Muscle of back (tissue), 11 donors: ENCODE data around the gene SEMA4D. TPM values are rescaled to one million over a fixed set of nuclear protein-coding genes. Genes with fewer than 3 reads are reported as not detected.
A peak's percentile ranks its signal among the peaks of the same experiment; 100 is the strongest.

ENCODE experiments used
- DNase-seq, 3 donors: peaks; one replicate each; pipeline versions ENCODE4 v3.0.0 to v3.0.0-alpha.2; 2013
- polyA plus RNA-seq, 10 donors: library from polyadenylated mRNA; unstranded; fragments of 120-200 nt; gene quantifications; one replicate each; pipeline ENCODE4 v1.2.1, GENCODE V29; 2013; ENCODE audit not compliant: insufficient read length in 10 of 10

Gene SEMA4D
- polyA plus RNA-seq, 10 donors, result 13.7 to 24.7 (median 21.4) TPM

GRCh38 chr9:89431930-89432725 lies 65.8 kb downstream of the SEMA4D start:
- no peak for DNase-seq

DNA sequence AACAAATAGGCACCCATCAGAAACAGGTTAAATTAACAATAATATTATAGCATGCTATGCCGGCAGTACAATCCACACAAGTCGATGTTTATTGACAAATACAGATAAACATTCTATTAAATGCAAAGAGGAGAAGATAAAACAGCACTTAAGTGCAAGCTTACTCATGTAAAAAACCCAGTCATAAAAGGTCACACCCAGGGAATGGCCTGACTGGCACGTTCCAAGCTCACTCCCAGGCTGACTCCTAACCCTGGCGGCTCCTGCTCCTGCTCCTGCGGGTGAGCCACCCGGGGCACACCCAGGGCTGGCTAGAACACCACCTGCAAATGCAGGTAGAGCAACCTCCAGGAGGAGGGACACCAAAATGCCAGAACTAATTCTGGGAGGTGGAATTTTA lies 66.9 kb downstream of the SEMA4D start:
- no peak for DNase-seq

DNA sequence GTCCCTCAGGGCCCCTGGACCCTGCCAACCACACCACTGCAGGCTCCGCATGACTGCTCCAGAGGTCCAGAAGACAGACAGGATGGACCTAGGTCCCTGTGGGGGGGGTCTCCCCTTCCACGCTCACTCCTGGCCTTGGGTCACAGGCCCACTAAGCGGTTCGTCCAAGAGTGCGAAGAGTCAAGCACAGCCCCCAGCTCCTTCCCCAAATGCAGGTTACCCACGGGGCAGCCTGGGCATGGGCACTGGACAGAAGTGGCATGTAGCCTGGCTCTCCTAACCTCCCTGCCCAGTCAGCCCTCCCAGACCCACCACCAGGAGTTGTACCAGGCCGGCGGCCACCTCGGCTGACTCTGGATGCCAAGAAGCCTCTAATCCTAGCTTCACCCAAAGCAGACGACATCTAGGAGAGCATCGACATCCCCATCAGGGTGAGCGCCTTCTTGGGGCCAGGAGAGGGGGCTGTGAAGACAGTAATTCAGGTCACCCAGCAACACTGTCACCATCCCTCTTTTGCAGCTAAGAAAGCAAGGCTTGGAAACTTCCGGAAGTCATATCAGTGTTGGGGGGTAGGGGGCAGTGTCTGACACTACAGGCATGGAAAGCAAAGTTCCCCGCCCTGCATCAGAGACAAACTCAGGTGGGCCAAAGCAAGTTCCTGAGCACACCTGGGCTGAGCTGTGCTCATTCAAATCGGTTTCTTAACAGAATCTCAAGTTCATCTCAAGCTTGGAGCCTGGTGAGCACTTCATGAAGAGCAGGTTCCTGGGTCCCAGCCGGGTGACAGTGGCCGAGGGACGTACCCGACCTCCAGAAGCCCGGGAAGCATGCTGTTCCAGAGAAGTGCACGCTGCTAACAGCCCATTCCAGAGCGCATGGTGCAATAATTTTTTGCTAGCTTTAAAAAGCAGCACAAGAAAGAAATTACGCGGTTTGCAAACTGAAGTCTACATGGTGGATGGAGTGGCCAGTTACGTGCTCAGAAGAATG lies 68.7 kb downstream of the SEMA4D start:
- DNase-seq, result no peak

- DNase-seq, result no peak
These were observed 69.6 kb downstream of the SEMA4D start for GRCh38 chr9:89428222-89428761.

DNA sequence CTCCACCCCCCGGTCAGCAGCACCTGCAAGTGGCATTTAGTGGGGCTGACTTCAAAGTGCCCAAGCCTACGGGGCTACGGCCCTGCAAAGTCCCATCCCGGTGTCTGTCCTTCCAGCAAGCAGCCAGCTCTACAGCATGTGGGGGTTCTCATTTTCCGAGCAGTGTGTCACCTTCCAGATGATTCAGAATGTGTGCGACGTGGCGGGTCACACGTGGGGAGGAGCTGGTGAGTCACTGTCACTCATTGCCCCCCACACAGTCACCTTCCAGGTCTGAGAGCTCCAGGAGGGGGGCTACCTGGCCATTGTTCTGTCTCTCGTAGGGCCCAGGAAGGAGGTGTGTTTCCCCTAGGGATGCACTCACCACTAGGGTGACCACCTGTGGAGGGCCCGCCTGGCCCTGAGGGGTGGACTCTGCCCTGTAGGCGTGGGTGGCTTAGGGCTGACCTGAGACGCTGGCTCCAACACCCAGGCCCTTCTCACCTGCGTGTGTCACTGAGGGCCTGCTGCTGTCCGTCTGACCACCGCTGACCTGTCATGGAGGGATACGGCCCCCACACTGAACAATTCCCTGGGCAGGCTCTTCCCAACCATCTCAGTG lies 70.2 kb downstream of the SEMA4D start:
- DNase-seq, result no peak

- no peak for DNase-seq
These were observed 71.4 kb downstream of the SEMA4D start for GRCh38 chr9:89426384-89426961.

- no peak for DNase-seq
These were observed 72.0 kb downstream of the SEMA4D start for GRCh38 chr9:89425921-89426383.

DNA sequence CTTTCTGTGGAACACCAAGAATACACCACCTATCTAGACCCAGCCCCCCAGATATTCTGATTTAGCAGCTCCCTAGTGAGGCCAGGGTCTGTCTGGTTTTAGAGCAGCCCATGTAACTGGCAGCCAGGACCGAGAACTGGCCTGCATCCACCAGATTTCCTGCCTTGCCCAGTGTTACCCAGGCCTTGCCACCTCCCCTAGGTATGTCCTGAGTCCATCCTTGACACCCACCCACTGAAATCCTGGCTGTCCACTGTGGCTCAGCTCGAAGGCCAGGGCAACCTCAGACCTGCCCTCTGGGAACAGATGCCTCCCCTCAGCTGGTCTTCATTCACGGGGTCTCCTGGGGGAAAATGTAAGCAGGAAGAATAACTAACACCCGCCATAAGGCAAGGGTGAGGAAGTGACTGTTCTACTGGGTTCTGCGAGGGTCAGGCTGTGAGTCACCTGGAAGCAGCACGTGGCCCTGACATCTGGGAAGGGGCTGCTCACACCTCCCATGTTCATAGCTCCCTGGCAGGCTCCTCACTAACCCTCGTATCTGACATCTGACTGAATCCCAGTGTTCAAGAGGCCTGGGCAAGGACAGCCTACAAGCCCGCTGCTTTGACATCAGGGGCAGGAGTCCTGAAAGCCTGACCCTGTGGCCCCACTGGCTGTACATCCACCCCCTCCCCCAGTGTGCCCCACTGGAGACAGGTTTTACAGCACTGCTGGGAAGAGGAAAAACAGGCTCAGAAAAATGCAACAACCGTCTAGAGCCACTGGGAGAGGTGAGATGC lies 72.7 kb downstream of the SEMA4D start:
- no peak for DNase-seq

- DNase-seq, result peak in 1 of 3 donors; percentile 68
These were observed 75.5 kb downstream of the SEMA4D start for GRCh38 chr9:89422151-89422975.

GRCh38 chr9:89421595-89421994 lies 76.3 kb downstream of the SEMA4D start:
- peak in 1 of 3 donors; percentile 39 for DNase-seq

DNA sequence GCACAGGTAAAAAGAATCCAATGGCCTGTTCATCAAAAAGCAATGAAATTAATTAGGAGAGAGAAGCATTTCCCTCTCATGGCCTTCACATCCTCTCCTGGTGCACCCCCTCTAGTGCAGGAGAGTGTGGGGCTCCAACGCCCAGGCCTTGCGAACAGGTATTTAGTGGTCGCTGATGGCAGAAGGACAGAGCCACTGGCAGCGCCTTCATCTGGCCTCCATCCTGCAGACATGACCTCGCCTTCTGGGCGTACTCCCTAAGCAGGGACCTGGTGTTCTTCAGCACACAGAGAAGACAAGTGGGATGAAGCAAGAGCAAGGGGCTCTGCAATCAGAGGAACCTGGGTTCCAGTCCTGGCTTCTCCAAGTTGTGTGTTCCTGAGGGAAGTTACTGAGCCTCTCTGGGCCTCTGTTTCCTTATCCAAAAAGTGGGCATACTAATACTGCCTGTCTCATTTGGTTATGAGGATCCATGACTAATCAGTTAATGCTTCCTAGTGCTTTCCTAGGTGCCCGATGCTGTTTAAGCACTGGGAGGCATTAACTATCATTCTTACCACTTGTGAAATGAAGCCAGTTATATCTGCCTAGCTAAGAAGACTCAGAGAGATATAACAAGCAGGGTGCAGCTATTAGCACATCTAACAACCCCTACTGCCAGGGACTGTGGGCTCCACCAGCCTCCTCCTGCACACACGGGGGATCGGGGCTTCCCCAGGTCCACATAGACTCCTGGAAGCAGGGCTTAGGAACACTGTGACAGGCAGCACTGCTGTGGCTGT lies 77.3 kb downstream of the SEMA4D start:
- no peak for DNase-seq

DNA sequence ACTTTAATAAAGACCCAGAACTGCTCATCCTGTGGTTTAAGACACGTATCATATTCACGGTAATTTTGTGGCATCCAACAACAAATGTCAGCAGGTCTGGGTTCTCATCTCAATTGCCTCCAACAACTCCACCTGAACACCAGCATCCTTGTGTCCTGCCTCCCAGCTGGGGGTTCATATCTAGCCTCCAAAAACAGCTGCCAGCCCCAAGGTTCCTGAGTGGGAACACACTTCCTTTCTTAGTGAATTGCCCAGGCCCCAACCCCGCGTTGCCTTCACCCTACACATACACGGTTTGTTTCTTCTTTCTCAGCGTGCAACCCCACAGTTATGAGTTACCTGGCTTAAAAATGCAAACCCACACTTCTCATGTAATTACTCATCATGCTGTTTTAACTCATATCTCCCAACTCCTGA lies 77.9 kb downstream of the SEMA4D start:
- no peak for DNase-seq

GRCh38 chr9:89418882-89419640 lies 78.9 kb downstream of the SEMA4D start:
- DNase-seq, result no peak

DNA sequence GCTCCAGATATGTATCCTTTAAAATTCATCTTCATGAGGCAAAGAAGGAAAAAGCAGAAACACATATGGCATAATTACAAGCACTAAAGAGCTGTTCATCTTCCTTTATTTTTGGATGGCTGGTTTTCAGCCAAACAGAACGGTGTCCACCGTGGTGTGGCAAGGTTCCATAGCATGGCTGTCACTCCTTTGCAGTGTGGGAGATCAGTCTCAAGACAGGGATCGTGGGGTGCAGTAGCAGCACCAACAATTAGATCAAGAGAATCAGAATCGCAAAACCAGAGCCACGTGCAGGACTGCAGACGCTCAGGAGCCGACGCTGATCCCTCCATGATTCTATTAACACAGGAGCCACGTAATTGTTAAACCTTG lies 79.5 kb downstream of the SEMA4D start:
- DNase-seq, result peak in 1 of 3 donors; percentile 28

DNA sequence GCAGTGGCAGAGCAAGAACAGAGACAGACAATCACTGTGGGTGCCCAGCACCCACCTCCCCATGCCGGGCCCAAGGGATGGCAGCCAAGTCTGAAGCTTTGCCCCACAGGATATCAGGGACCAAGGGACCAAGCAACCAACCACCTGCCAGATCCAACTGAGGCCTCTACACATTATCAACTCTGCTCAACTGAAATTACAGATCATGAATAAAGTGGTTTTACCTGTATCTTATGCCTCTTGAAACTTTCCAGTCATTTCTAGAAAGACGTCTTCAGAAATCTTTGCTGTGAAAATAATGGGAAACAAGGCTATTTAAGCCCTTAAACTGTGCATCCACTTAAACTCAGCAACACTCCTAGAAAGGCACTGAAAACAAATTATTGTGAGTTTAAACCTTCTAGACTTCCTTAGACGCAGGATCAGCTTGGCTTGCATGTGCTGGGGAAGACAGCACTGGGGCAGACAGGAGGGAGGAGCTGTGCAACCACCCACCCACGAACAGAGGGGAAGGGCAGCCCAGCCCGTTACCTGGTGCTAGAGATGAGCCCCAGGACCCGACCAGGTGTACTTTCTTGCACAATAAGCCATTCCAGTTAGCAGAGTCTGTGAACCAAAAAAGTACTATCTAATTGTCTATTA lies 80.0 kb downstream of the SEMA4D start:
- no peak for DNase-seq

DNA sequence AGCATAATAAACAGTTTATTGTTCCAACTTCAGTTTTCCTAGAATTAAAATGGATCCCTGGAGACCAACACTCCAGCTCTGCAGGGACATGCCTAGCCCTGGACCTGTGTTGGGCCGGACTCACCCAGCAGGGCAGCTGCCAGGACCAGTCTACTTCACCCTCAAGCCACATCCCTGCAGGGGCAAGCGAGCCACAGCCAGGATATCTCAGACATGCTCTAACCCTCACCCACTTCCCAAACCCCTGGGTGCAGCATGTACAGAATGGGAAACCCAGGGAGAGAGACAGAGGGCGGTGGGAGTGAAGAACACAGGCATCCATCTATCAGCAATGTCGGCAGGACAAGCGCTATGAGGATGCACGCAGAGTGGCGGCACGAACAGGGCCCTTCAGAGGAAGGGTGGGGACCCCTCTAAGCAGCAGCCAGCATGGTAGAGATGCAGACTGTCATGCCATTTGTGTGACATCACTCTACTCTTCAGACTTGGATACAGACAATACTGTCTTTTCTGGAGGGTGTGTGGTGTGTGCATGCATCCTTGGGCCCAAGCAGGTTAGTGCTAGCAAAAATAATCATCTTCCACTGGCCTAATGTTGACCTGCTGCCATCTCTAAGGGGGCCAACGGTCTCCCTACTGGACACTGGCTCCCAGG lies 83.1 kb downstream of the SEMA4D start:
- DNase-seq, result no peak
